Measurements from ENCODE around the gene SCAMP5.

Gene SCAMP5

GRCh38 chr15:75050283-75050682 lies 54.9 kb downstream of the SCAMP5 start:
- no peak for DNase-seq

GRCh38 chr15:75051191-75051608 lies 55.8 kb downstream of the SCAMP5 start:
- no peak for DNase-seq

GRCh38 chr15:75051711-75052110 lies 56.3 kb downstream of the SCAMP5 start:
- no peak for DNase-seq

GRCh38 chr15:75052972-75053747 lies 57.8 kb downstream of the SCAMP5 start:
- no peak for DNase-seq

- DNase-seq: no peak
Observed at GRCh38 chr15:75053748-75054125, 58.4 kb downstream of the SCAMP5 start.

- DNase-seq: no peak
Observed at GRCh38 chr15:75054172-75054897, 59.0 kb downstream of the SCAMP5 start.

- no peak for DNase-seq
Observed at GRCh38 chr15:75056036-75056435, 60.7 kb downstream of the SCAMP5 start.

- no peak for DNase-seq
Observed at GRCh38 chr15:75058127-75058905, 63.0 kb downstream of the SCAMP5 start.

GRCh38 chr15:75059607-75060006 lies 64.2 kb downstream of the SCAMP5 start:
- no peak for DNase-seq

- DNase-seq: no peak
Observed at GRCh38 chr15:75061272-75061671, 65.9 kb downstream of the SCAMP5 start.

- DNase-seq: no peak
Observed at GRCh38 chr15:75062706-75063105, 67.3 kb downstream of the SCAMP5 start.

- DNase-seq: no peak
Observed at GRCh38 chr15:75063338-75063737, 68.0 kb downstream of the SCAMP5 start.

GRCh38 chr15:75063889-75064288 lies 68.5 kb downstream of the SCAMP5 start:
- DNase-seq: no peak

- DNase-seq: no peak
Observed at GRCh38 chr15:75064846-75065245, 69.5 kb downstream of the SCAMP5 start.

- DNase-seq: no peak
Observed at GRCh38 chr15:75065467-75065850, 70.1 kb downstream of the SCAMP5 start.

GRCh38 chr15:75065851-75066509 lies 70.6 kb downstream of the SCAMP5 start:
- DNase-seq: no peak

GRCh38 chr15:75067123-75067830 lies 71.9 kb downstream of the SCAMP5 start:
- DNase-seq: no peak

- no peak for DNase-seq
Observed at GRCh38 chr15:75068748-75069147, 73.4 kb downstream of the SCAMP5 start.

GRCh38 chr15:75069301-75069925 lies 74.0 kb downstream of the SCAMP5 start:
- DNase-seq: no peak

GRCh38 chr15:75070674-75071073 lies 75.3 kb downstream of the SCAMP5 start:
- DNase-seq: no peak

Measured in right forelimb (tissue), 1 donor.